Activated CD4-positive, alpha-beta T cell treated with anti-CD3 and anti-CD28 coated beads, Interleukin-2, amount 50 U/mL, for 48 hours (primary cell): ENCODE results near the gene MAD2L1BP.
"Not testable (repeated sequence)": the region's sequence is repeated elsewhere in the genome, so short reads cannot be mapped to it uniquely, and the experiment has no call there.

Experiments
- DNase-seq, 2 experiments: peaks; one replicate each; pipeline ENCODE4 v3.0.0-alpha.2; 2020

The MAD2L1BP gene

DNA sequence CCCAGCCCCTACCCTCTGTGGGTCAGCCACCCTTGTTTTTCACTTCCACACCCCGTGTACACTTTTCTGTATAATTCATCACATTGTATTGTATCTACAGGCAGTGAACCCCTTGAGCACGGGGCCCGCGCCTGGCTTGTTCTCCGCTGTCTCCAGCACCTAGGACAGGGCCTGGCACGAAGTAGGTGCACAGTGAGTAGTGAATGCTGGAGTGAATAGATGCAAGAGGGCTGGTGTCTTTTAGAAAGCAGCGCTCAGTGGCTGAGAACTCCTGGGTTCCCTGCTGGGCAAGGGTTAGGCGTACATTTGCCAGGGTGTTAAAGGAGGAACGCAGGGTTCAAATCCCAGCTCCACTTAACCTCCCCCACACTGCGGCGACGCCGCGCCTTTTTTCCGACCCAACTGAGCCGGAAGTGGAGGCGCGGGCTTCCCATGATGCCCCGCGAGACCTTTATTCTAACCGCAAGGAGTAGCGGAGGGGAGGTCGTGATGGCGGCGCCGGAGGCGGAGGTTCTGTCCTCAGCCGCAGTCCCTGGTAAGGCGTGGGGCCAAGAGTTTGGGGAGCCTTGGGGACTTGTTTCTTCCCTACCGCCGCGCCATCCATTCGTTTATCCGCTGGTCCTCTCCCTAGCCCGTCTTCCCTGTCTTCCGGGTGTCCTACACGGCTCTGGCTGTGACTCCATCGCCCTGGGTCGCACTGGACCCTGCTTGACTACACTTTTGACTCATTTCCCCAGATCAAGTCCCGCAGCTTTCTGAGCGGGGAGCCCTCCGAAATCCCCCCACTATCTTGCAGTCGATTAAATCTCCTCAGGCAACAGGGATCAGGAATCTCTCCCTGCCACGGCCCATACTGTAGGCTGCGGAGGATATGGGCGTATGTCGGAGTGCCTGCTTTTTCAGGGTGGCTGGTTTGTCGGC lies at the start of gene MAD2L1BP:
Gene MAD2L1BP (plus strand): TSS at position 454 of the 921 bp plus-strand sequence. CDS start 36 bp downstream, at position 490.
- DNase-seq, result peak; percentile 88 to 92

- no peak for DNase-seq
Observed at GRCh38 chr6:43588194-43588593, 47.4 kb upstream of the MAD2L1BP start.

GRCh38 chr6:43589564-43589963 lies 46.1 kb upstream of the MAD2L1BP start:
- DNase-seq, result not testable (repeated sequence)

GRCh38 chr6:43593938-43594337 lies 41.7 kb upstream of the MAD2L1BP start:
- DNase-seq, result no peak

DNA sequence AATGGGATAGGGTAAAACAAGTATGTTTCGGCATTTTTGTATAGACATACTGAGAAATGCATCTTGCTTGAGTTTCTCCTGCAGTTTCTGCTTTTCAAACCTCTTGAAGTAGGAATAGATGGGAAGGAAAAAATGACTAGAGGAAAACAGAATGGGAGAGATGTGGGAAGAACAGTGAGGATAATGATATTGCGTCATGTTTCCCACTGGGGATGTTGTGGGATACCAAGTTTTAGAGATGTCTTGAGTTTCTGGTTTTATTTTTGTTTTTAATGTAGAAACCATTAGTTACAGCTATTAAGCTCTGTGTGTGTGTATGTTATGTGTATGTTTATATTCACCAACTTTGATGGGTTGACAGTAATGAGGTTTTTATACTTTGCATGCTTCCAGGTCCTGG lies 35.0 kb upstream of the MAD2L1BP start:
- no peak for DNase-seq

GRCh38 chr6:43604174-43604573 lies 31.5 kb upstream of the MAD2L1BP start:
- DNase-seq, result no peak

GRCh38 chr6:43606019-43606418 lies 29.6 kb upstream of the MAD2L1BP start:
- no peak for DNase-seq

- peak; percentile 71 to 76 for DNase-seq
Observed at GRCh38 chr6:43608310-43608763, 27.3 kb upstream of the MAD2L1BP start.

DNA sequence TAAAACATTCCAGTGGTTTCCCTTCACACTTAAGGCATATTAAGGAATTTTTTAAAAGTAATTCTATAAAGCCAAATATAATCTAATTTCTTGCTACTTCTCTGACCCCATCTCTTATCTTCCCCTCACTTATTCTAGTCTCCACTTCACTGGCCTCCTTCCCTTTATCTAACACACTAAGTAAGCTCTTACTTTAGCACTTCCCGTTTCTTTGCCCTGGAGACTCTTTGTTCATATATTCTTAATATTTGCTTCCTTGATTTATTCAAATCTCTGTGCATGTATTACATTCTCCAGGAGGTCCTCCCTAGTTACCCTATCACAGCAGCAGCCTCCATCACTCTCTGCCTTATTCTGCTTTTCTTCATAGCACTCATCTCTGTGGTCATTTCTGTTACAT lies 26.8 kb upstream of the MAD2L1BP start:
- no peak for DNase-seq

DNA sequence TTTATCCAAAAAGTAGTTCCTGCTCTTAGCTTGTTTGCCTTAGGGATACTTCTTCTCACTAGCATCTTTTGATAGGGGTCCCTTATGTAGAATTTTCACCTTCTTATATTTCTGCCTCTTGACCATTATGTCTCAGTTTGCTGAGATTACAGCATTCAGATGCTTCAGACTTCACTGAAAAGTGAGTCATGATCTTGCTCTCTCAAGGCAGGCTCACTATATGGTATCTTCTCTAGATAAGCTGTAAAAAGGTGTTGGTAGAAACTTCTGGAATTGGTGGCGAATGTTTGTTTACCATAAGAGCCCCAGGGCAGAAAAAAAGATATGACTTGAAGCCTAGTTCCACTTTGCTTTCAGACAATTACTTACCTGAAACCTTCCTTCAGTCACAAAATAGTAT lies 26.2 kb upstream of the MAD2L1BP start:
- no peak for DNase-seq

GRCh38 chr6:43610431-43610830 lies 25.2 kb upstream of the MAD2L1BP start:
- DNase-seq, result no peak

- no peak for DNase-seq
Observed at GRCh38 chr6:43613721-43614395, 21.8 kb upstream of the MAD2L1BP start.

DNA sequence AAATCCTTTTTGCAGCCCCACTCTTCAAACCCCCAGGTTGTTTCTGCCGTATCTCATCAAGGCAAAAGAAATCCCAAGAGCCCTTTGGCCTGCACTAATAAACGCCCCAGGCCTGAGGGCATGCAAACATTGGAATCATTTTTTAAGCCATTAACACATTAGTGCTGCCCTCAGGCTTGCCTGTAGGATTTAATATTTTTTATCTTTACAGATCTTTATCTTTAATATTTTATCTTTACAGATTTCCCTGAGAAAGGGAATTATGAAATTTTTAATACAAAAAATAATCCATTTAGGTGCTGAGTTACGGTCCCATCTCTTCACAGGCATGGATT lies 21.3 kb upstream of the MAD2L1BP start:
- no peak for DNase-seq

DNA sequence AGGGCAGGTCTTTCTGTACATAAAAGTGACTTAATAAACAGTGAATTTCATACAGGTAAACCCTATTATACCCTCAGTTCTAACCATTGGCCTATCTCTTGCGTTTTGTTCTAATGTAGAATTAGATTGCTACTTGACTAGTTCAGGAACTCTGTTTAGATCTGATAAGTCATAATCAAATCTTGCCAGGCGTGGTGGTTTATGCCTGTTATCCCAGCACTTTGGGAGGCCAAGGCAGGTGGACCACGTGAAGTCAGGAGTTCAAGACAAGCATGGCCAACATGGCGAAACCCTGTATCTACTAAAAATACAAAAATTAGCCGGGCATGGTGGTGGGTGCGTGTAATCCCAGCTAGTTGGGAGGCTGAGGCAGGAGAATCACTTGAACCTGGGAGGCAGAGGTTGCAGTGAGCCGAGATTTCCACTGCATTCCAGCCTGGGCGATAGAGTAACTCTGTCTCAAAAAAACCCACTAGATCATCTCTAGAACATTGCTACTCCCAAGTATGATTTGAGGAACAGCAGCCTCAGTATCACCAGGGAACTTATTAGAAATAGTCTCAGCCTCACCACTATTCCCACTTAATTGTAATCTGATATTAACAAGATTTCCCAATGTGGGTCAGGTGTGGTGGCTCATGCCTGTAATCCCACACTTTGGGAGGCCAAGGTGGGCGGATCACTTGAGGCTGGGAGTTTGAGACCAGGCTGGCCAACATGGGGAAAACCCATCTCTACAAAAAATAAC lies 18.7 kb upstream of the MAD2L1BP start:
- no peak for DNase-seq

DNA sequence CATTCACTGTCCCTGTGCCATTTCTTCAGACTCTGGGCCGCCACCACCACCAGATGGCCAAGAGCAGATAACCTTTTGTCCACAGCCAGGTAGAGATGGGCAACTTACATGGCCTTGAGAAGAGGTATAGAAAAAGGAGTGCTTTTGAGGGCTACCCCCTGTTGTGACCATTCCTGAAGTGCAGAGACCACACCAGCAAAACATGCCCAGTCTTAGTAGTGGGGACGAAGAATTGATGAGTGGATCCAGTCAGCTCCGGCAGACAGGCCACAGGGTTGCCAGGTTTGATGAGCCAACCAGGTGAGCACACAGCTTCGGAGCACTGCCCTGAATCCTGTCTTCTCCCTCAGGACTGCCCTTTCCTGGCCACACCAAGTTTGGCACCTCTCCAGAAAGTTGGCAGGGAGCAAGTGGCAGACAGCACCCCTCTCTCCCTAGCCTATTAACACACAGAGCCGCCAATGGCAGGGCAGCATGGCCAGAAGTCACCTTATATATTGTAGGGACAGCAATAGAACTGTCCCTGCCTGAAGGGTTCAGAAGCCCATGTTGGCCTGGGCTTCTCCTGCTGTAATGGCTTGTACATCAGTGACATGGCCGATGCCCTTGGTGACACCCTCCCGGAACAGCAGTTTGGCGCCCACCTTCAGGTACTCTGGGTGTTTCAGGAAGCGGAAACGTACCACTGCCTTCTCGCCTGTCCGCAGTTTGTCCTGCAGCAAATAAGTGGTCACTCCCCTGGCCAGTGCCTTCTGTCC lies 14.4 kb upstream of the MAD2L1BP start:
- DNase-seq, result no peak

DNA sequence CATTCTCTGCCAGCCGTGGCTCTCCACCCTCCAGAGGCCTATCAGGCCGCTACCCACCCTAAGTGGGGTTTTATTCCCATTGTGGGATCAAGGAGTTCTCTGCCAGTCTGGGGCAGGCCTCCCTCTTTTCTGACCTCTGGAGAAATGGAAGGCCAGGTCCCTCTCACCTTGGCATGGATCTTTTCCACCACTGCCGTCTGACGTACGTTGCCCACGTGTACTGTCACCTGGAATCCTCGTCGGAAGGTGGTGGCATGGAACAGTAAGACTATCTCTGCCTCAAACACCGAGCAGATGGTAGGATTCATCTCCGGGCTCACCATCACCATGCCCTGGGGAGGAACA lies 13.8 kb upstream of the MAD2L1BP start:
- DNase-seq, result no peak

- DNase-seq, result no peak
Observed at GRCh38 chr6:43622541-43622940, 13.1 kb upstream of the MAD2L1BP start.

DNA sequence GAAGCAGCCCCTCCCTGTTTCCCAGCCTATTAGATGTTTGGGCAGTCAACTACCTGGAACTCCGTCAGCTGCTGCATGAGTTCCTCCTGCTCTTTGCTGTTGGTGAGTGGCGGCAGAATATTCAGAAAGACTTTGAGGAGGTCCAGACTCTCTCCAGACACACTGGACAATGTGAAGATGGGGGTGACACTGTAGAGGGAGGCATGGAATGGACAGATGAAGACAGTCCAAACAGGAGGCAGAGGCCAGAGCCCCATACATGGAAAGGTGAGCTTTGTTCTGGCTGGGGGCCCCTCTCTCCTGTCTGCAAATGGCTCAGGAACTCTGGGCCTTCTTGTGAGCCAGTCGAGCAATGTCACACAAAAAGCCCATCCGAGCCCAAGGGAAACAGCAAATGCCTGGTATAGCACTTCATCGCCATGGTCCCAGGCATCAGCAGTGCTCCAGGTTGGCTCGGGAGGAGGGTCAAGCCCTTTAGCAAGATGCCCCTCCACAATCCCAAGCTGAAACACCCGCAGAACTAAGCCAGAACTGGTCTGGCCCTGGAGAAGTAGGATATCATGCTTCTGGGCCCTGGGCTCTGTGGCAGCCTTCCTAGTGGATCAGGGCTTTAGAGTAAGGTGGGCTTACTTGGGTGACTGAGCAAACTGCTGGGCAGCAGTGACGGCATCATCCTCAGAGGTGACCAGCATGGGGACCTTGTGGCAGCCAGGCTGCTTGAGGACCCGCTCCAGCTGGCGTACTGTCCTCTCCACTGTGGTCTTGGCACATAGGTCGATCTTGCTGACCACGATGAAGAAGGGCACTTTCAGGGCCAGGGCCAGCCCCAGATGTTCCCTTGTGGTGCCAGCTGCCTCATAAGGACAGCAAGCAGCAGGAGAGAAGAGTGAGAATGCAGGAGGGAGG lies 11.5 kb upstream of the MAD2L1BP start:
- no peak for DNase-seq

GRCh38 chr6:43624786-43625288 lies 10.8 kb upstream of the MAD2L1BP start:
- DNase-seq, result no peak

- no peak for DNase-seq
Observed at GRCh38 chr6:43625393-43625992, 10.1 kb upstream of the MAD2L1BP start.
